Measurements from ENCODE around the gene SNTG2. TPM values are rescaled to one million over a fixed set of nuclear protein-coding genes. Genes with fewer than 3 reads are reported as not detected.

The SNTG2 gene
- total and polyA plus RNA-seq, 5 experiments from 2014 or later, result 0.66 to 8.8 (median 1.2) TPM

GRCh38 chr2:1324884-1325283 is 374.2 kb downstream of the SNTG2 start:
- POLR2A ChIA-PET, result no interaction called here
- H3K4me3 Mint-ChIP-seq, result no peak overlapping the region
- peaks cover 0 to 3% (median 0%) of the 10 kb centered on the region in 5 donors for H3K27me3 Mint-ChIP-seq
- H3K36me3 Mint-ChIP-seq, result peaks cover 0 to 13% (median 12%) of the 10 kb centered on the region in 3 donors
- H3K27ac Mint-ChIP-seq, result no peak overlapping the region
- peaks cover 0 to 2% (median 0%) of the 10 kb centered on the region in 4 donors for H3K4me1 Mint-ChIP-seq
- ATAC-seq (no peak), DNase-seq (no peak)
- peaks cover 0 to 4% (median 0%) of the 10 kb centered on the region in 9 donors for H3K9me3 Mint-ChIP-seq

GRCh38 chr2:1328684-1329083 is 378.0 kb downstream of the SNTG2 start:
- Mint-ChIP-seq H3K4me3 (no peak overlapping the region), H3K4me1 (no peaks in the 10 kb centered on the region), H3K27ac (no peak overlapping the region), H3K36me3 (peaks cover 0 to 31% (median 12%) of the 10 kb centered on the region in 3 donors), H3K27me3 (no peaks in the 10 kb centered on the region), H3K9me3 (peaks cover 0 to 9% (median 3%) of the 10 kb centered on the region in 9 donors)
- ATAC-seq (no peak), DNase-seq (no peak)
- POLR2A ChIA-PET, result no interaction called here

- POLR2A ChIA-PET, result no interaction called here
- Mint-ChIP-seq H3K9me3 (peaks cover 0 to 3% (median 0%) of the 10 kb centered on the region in 9 donors), H3K27ac (no peak overlapping the region), H3K27me3 (no peaks in the 10 kb centered on the region), H3K36me3 (no peaks in the 10 kb centered on the region), H3K4me3 (no peak overlapping the region), H3K4me1 (no peaks in the 10 kb centered on the region)
- ATAC-seq (no peak), DNase-seq (no peak)
Measured at GRCh38 chr2:1339388-1340140, 388.9 kb downstream of the SNTG2 start.

GRCh38 chr2:1340141-1340512 is 389.5 kb downstream of the SNTG2 start:
- ATAC-seq, result no peak
- Mint-ChIP-seq H3K4me1 (no peaks in the 10 kb centered on the region), H3K9me3 (peaks cover 0 to 3% (median 0%) of the 10 kb centered on the region in 9 donors), H3K27ac (no peak overlapping the region), H3K4me3 (no peak overlapping the region), H3K27me3 (no peaks in the 10 kb centered on the region), H3K36me3 (no peaks in the 10 kb centered on the region)
- no peak for DNase-seq
- POLR2A ChIA-PET, result no interaction called here

GRCh38 chr2:1341404-1342120 is 390.9 kb downstream of the SNTG2 start:
- Mint-ChIP-seq H3K27me3 (no peaks in the 10 kb centered on the region), H3K4me1 (no peaks in the 10 kb centered on the region), H3K4me3 (no peak overlapping the region), H3K9me3 (peaks cover 0 to 2% (median 0%) of the 10 kb centered on the region in 9 donors), H3K36me3 (peaks cover 0 to 4% (median 3%) of the 10 kb centered on the region in 3 donors), H3K27ac (peak overlapping the region in 1 of 10 donors; percentile 46)
- no peak for ATAC-seq
- POLR2A ChIA-PET, result no interaction called here
- DNase-seq, result no peak

GRCh38 chr2:1348789-1349188 is 398.1 kb downstream of the SNTG2 start:
- Mint-ChIP-seq H3K27ac (no peak overlapping the region), H3K36me3 (peaks cover 13 to 34% (median 24%) of the 10 kb centered on the region in 3 donors), H3K9me3 (peaks cover 4 to 25% (median 15%) of the 10 kb centered on the region in 9 donors), H3K27me3 (no peaks in the 10 kb centered on the region), H3K4me1 (no peaks in the 10 kb centered on the region), H3K4me3 (no peak overlapping the region)
- POLR2A ChIA-PET, result no interaction called here
- ATAC-seq (no peak), DNase-seq (no peak)

GRCh38 chr2:1350111-1350510 is 399.5 kb downstream of the SNTG2 start:
- no peaks in the 10 kb centered on the region for H3K4me1 Mint-ChIP-seq
- ATAC-seq (no peak), DNase-seq (no peak)
- H3K36me3 Mint-ChIP-seq, result peaks cover 13 to 35% (median 24%) of the 10 kb centered on the region in 3 donors
- H3K27me3 Mint-ChIP-seq, result no peaks in the 10 kb centered on the region
- H3K9me3 Mint-ChIP-seq, result peaks cover 4 to 25% (median 15%) of the 10 kb centered on the region in 9 donors
- no peak overlapping the region for H3K27ac Mint-ChIP-seq
- POLR2A ChIA-PET, result no interaction called here
- no peak overlapping the region for H3K4me3 Mint-ChIP-seq

GRCh38 chr2:1353124-1353523 is 402.5 kb downstream of the SNTG2 start:
- peaks cover 0 to 1% (median 0%) of the 10 kb centered on the region in 5 donors for H3K27me3 Mint-ChIP-seq
- no peak for DNase-seq
- H3K27ac Mint-ChIP-seq, result peak overlapping the region in 1 of 10 donors; percentile 13
- no peak overlapping the region for H3K4me3 Mint-ChIP-seq
- no peak for ATAC-seq
- POLR2A ChIA-PET, result no interaction called here
- H3K36me3 Mint-ChIP-seq, result peaks cover 13 to 20% (median 16%) of the 10 kb centered on the region in 3 donors
- peaks cover 0 to 22% (median 12%) of the 10 kb centered on the region in 9 donors for H3K9me3 Mint-ChIP-seq
- H3K4me1 Mint-ChIP-seq, result no peaks in the 10 kb centered on the region

GRCh38 chr2:1353543-1353942 is 402.9 kb downstream of the SNTG2 start:
- no peak for DNase-seq
- Mint-ChIP-seq H3K27me3 (peaks cover 0 to 1% (median 0%) of the 10 kb centered on the region in 5 donors), H3K4me1 (no peaks in the 10 kb centered on the region), H3K27ac (no peak overlapping the region), H3K36me3 (peaks cover 9 to 16% (median 12%) of the 10 kb centered on the region in 3 donors), H3K4me3 (no peak overlapping the region), H3K9me3 (peaks cover 0 to 18% (median 8%) of the 10 kb centered on the region in 9 donors)
- POLR2A ChIA-PET, result no interaction called here
- no peak for ATAC-seq

GRCh38 chr2:1360144-1360543 is 409.5 kb downstream of the SNTG2 start:
- Mint-ChIP-seq H3K9me3 (no peaks in the 10 kb centered on the region), H3K27me3 (peaks cover 0 to 1% (median 0%) of the 10 kb centered on the region in 5 donors), H3K4me3 (no peak overlapping the region), H3K27ac (peak overlapping the region in 1 of 10 donors; percentile 1), H3K36me3 (peaks cover 0 to 6% (median 0%) of the 10 kb centered on the region in 3 donors), H3K4me1 (no peaks in the 10 kb centered on the region)
- DNase-seq (no peak), ATAC-seq (no peak)
- POLR2A ChIA-PET, result no interaction called here

GRCh38 chr2:1360557-1361250 is 410.1 kb downstream of the SNTG2 start:
- POLR2A ChIA-PET, result no interaction called here
- peak overlapping the region in 1 of 10 donors; percentile 1 for H3K27ac Mint-ChIP-seq
- peaks cover 0 to 5% (median 3%) of the 10 kb centered on the region in 4 donors for H3K4me1 Mint-ChIP-seq
- DNase-seq (no peak), ATAC-seq (no peak)
- no peak overlapping the region for H3K4me3 Mint-ChIP-seq
- H3K36me3 Mint-ChIP-seq, result peaks cover 0 to 6% (median 0%) of the 10 kb centered on the region in 3 donors
- H3K9me3 Mint-ChIP-seq, result no peaks in the 10 kb centered on the region
- H3K27me3 Mint-ChIP-seq, result peaks cover 0 to 1% (median 0%) of the 10 kb centered on the region in 5 donors

GRCh38 chr2:1363367-1363766 is 412.7 kb downstream of the SNTG2 start:
- Mint-ChIP-seq H3K27ac (no peak overlapping the region), H3K9me3 (no peaks in the 10 kb centered on the region), H3K27me3 (no peaks in the 10 kb centered on the region), H3K36me3 (peaks cover 1 to 6% (median 4%) of the 10 kb centered on the region in 3 donors), H3K4me3 (no peak overlapping the region), H3K4me1 (peaks cover 3 to 19% (median 15%) of the 10 kb centered on the region in 4 donors)
- POLR2A ChIA-PET, result no interaction called here
- no peak for DNase-seq
- ATAC-seq, result no peak
